Measurements from ENCODE around the gene DHX16.

The DHX16 gene

DNA sequence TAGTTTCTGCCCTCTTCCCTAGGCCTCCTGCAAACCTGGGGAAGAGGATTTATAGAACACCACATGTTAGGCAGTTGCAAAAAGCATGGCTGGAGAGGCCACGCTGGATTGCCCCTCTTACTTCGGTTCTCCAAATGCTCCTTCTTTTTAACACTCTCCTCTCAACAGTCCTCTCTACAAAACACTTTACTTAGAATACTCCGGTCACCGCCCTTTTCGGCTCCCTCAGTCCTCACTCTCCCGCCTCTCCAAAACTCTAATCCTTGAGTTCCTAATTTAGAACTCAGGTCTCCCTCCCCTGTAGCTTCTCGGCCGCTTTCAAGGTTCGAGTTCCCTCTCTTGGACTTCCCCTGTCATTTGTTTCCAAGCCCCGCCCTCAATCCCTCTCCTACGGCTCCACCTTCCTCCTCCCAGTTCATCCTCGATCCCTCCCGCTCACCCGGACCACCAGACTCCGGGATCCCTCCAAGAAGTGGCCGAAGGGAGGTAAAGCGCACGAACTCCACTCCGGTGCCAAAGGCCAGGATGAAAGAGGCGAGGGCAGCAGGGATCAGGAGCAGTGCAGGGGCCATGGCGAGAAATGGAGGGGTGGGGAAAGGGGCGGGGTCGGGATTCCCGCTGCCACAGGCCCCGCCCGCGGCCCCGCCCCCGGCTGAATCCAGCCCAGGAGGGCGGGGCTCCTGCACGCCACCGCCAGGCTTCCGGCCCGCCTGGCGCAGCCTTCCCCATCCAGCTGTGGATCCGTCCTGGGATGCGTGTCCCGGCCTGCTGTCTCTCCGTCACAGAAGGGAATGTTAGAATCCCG, 17.8 kb upstream of the DHX16 start, which contains the start of gene NRM:
NRM (minus strand) TSS at position 582 of the 805 bp plus-strand sequence; CDS start at position 572, 10 bp downstream.
- Histone ChIP-seq H3K4me2 (ENCODE audit: low read length) (peak within 1 kb of the TSS; percentile 87), H3K9ac (ENCODE audit: low read length) (peak within 1 kb of the TSS; percentile 75), H3K4me3 (ENCODE audit: low read length) (peak within 1 kb of the TSS; percentile 94), H3K36me3 (replicated peaks; ENCODE audit: low read depth, low read length) (no peaks in the 10 kb centered on the region), H2AFZ (ENCODE audit: low read depth, low read length) (peak within 1 kb of the TSS; percentile 83), H4K20me1 (ENCODE audit: insufficient read depth, low read length) (no peaks in the 10 kb centered on the region), H3K27ac (ENCODE audit: low read length) (peak within 1 kb of the TSS; percentile 43), H3K79me2 (ENCODE audit: low read length) (peaks cover 8% of the 10 kb centered on the region), H3K9me3 (ENCODE audit: insufficient read depth, low read length) (no peaks in the 10 kb centered on the region), H3K4me1 (ENCODE audit: low read length) (peaks cover 27% of the 10 kb centered on the region), H3K27me3 (ENCODE audit: low read depth, low read length) (no peaks in the 10 kb centered on the region)
- TF ChIP-seq, protein P1, sequence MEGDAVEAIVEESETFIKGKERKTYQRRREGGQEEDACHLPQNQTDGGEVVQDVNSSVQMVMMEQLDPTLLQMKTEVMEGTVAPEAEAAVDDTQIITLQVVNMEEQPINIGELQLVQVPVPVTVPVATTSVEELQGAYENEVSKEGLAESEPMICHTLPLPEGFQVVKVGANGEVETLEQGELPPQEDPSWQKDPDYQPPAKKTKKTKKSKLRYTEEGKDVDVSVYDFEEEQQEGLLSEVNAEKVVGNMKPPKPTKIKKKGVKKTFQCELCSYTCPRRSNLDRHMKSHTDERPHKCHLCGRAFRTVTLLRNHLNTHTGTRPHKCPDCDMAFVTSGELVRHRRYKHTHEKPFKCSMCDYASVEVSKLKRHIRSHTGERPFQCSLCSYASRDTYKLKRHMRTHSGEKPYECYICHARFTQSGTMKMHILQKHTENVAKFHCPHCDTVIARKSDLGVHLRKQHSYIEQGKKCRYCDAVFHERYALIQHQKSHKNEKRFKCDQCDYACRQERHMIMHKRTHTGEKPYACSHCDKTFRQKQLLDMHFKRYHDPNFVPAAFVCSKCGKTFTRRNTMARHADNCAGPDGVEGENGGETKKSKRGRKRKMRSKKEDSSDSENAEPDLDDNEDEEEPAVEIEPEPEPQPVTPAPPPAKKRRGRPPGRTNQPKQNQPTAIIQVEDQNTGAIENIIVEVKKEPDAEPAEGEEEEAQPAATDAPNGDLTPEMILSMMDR (IDR thresholded peaks at IDR 0.05; ENCODE audit: low read depth, low read length) = no peak
- TF ChIP-seq EZH2phosphoT487 (IDR thresholded peaks at IDR 0.05; ENCODE audit: low read depth) = no peak

- peaks cover 28% of the 10 kb centered on the region for H3K4me1 ChIP-seq (ENCODE audit: low read length)
- no peaks in the 10 kb centered on the region for H3K36me3 ChIP-seq (replicated peaks; ENCODE audit: low read depth, low read length)
- H3K27ac ChIP-seq (ENCODE audit: low read length) = no peak overlapping the region
- H2AFZ ChIP-seq (ENCODE audit: low read depth, low read length) = no peak overlapping the region
- H4K20me1 ChIP-seq (ENCODE audit: insufficient read depth, low read length) = no peaks in the 10 kb centered on the region
- peak overlapping the region; percentile 87 for H3K4me2 ChIP-seq (ENCODE audit: low read length)
- peaks cover 14% of the 10 kb centered on the region for H3K79me2 ChIP-seq (ENCODE audit: low read length)
- H3K27me3 ChIP-seq (ENCODE audit: low read depth, low read length) = no peaks in the 10 kb centered on the region
- no peak for TF ChIP-seq EZH2phosphoT487 (IDR thresholded peaks at IDR 0.05; ENCODE audit: low read depth)
- TF ChIP-seq, protein P1 (IDR thresholded peaks at IDR 0.05; ENCODE audit: low read depth, low read length) = no peak
- H3K9me3 ChIP-seq (ENCODE audit: insufficient read depth, low read length) = no peaks in the 10 kb centered on the region
- H3K9ac ChIP-seq (ENCODE audit: low read length) = peak overlapping the region; percentile 75
- H3K4me3 ChIP-seq (ENCODE audit: low read length) = peak overlapping the region; percentile 94
These were observed 17.2 kb upstream of the DHX16 start for GRCh38 chr6:30689985-30690384.

DNA sequence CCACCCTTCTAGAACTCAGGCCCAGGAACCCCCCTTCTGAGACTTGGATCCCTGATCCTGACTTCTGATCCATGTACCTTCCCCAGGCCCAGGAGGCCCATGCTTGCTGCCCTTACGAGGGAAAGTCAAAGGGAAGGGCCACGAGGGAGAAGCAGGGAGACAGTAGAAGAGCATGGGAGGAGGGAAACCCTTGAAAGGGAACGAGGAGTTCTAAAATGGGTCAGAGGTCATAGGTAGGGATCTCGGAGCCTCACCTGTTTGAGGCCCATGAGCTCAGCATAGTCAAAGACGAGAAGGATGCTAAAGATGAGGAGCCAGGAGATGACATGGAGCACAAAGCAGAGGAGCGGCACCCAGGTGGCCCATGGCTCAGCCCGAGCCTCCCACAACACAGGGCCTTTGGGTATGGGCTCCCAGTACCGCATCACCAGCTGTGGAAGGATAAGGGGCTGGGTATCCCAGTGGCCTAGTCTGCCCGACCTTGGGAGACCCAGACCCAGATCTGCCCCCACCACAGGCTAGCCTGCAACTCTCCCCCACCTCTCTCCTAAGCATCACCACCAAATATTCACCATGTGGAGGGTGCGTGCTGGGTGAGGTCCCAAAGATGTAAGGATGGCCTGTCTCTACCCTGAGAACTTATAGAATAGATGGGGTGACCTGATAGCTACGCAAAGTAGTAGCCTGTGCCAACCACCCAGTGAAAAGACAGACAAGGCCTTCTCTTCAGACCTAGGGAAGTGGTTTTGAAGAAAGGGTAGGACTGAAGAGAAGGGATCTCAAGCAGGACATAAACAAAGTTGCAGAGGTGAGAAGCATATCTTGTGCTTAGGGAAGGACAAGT, 16.4 kb upstream of the DHX16 start:
- Histone ChIP-seq H3K4me3 (ENCODE audit: low read length) (no peak overlapping the region), H3K9ac (ENCODE audit: low read length) (no peak overlapping the region), H3K27me3 (ENCODE audit: low read depth, low read length) (no peaks in the 10 kb centered on the region), H3K79me2 (ENCODE audit: low read length) (peaks cover 22% of the 10 kb centered on the region), H3K9me3 (ENCODE audit: insufficient read depth, low read length) (no peaks in the 10 kb centered on the region), H4K20me1 (ENCODE audit: insufficient read depth, low read length) (no peaks in the 10 kb centered on the region), H3K36me3 (replicated peaks; ENCODE audit: low read depth, low read length) (no peaks in the 10 kb centered on the region), H2AFZ (ENCODE audit: low read depth, low read length) (no peak overlapping the region), H3K4me2 (ENCODE audit: low read length) (peak overlapping the region; percentile 87), H3K4me1 (ENCODE audit: low read length) (peaks cover 30% of the 10 kb centered on the region), H3K27ac (ENCODE audit: low read length) (no peak overlapping the region)
- TF ChIP-seq EZH2phosphoT487 (IDR thresholded peaks at IDR 0.05; ENCODE audit: low read depth) = no peak
- TF ChIP-seq, protein P1 (IDR thresholded peaks at IDR 0.05; ENCODE audit: low read depth, low read length) = no peak

DNA sequence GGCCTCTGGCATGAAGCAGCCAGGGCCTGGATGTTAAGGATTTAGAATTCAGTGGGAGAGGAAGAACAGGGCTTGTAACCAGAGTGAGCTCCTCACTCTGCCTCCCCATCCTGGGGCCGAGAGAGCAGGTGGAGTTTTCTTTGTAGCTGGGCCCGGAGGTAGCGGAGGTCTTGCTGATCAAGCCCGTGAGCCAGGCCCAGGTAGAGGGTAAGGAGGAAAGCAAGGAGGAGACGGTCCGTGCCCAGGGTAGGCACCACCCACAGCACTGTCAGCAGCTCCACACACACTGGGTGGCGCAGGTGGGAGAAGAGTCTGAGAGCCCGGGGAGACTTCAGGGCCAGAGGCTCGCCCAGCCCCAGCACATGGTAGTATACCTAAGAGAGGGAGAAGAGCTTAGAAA, 15.8 kb upstream of the DHX16 start:
- Histone ChIP-seq H3K79me2 (ENCODE audit: low read length) (peaks cover 28% of the 10 kb centered on the region), H3K4me3 (ENCODE audit: low read length) (no peak overlapping the region), H3K4me1 (ENCODE audit: low read length) (peaks cover 30% of the 10 kb centered on the region), H2AFZ (ENCODE audit: low read depth, low read length) (no peak overlapping the region), H3K36me3 (replicated peaks; ENCODE audit: low read depth, low read length) (no peaks in the 10 kb centered on the region), H3K9ac (ENCODE audit: low read length) (no peak overlapping the region), H4K20me1 (ENCODE audit: insufficient read depth, low read length) (no peaks in the 10 kb centered on the region), H3K9me3 (ENCODE audit: insufficient read depth, low read length) (no peaks in the 10 kb centered on the region), H3K27me3 (ENCODE audit: low read depth, low read length) (no peaks in the 10 kb centered on the region), H3K4me2 (ENCODE audit: low read length) (no peak overlapping the region), H3K27ac (ENCODE audit: low read length) (no peak overlapping the region)
- TF ChIP-seq, protein P1 (IDR thresholded peaks at IDR 0.05; ENCODE audit: low read depth, low read length) = no peak
- TF ChIP-seq EZH2phosphoT487 (IDR thresholded peaks at IDR 0.05; ENCODE audit: low read depth) = no peak
